HUES6 (cell line): ENCODE data around the gene C9orf85.

ENCODE experiments used
- H3K27ac ChIP-seq: 2 replicates; pipeline ENCODE4 v1.7.0; 2013; ENCODE audit warnings: low read depth, mild to moderate bottlenecking, low read length, inconsistent platforms
- H3K27me3 ChIP-seq: 2 replicates; pipeline ENCODE4 v1.6.1; 2013; ENCODE audit warnings: low read length; ENCODE audit not compliant: control insufficient read depth, insufficient read depth
- H3K36me3 ChIP-seq: 2 replicates; pipeline ENCODE4 v1.6.1; 2013; ENCODE audit warnings: low read length; ENCODE audit not compliant: control insufficient read depth, insufficient read depth
- H3K4me1 ChIP-seq: 2 replicates; pipeline ENCODE4 v1.6.1; 2013; ENCODE audit warnings: low read length; ENCODE audit not compliant: control insufficient read depth, insufficient read depth
- H3K4me3 ChIP-seq: 2 replicates; pipeline ENCODE4 v1.5.1; 2013; ENCODE audit warnings: low read depth, low read length
- H3K9ac ChIP-seq: one replicate; pipeline ENCODE4 v1.6.1; 2013; ENCODE audit warnings: mild to moderate bottlenecking, low read length
- H3K9me3 ChIP-seq: 2 replicates; pipeline ENCODE4 v1.6.1; 2013; ENCODE audit warnings: low read depth, low read length; ENCODE audit not compliant: control insufficient read depth, insufficient read depth

The C9orf85 gene

GRCh38 chr9:71980266-71981190 is 69.1 kb downstream of the C9orf85 start:
- H3K4me3 ChIP-seq, result no peak overlapping the region
- H3K9me3 ChIP-seq, result no peaks in the 10 kb centered on the region
- H3K27me3 ChIP-seq, result no peaks in the 10 kb centered on the region
- H3K9ac ChIP-seq, result no peak overlapping the region
- no peaks in the 10 kb centered on the region for H3K36me3 ChIP-seq
- no peak overlapping the region for H3K27ac ChIP-seq
- H3K4me1 ChIP-seq, result peaks cover 14% of the 10 kb centered on the region

GRCh38 chr9:71981944-71982343 is 70.5 kb downstream of the C9orf85 start:
- no peak overlapping the region for H3K4me3 ChIP-seq
- H3K9ac ChIP-seq, result no peak overlapping the region
- H3K36me3 ChIP-seq, result no peaks in the 10 kb centered on the region
- H3K4me1 ChIP-seq, result peaks cover 18% of the 10 kb centered on the region
- no peaks in the 10 kb centered on the region for H3K9me3 ChIP-seq
- H3K27ac ChIP-seq, result no peak overlapping the region
- no peaks in the 10 kb centered on the region for H3K27me3 ChIP-seq

- Histone ChIP-seq H3K9ac (no peak overlapping the region), H3K4me1 (peaks cover 22% of the 10 kb centered on the region), H3K9me3 (no peaks in the 10 kb centered on the region), H3K27me3 (no peaks in the 10 kb centered on the region), H3K27ac (peak overlapping the region; percentile 26; the same call in 1 of the 2 replicates), H3K36me3 (no peaks in the 10 kb centered on the region), H3K4me3 (no peak overlapping the region)
These were observed 73.0 kb downstream of the C9orf85 start for GRCh38 chr9:71984403-71984802.

- peaks cover 22% of the 10 kb centered on the region for H3K4me1 ChIP-seq
- H3K9ac ChIP-seq, result no peak overlapping the region
- H3K27ac ChIP-seq, result peak overlapping the region; percentile 26; the same call in 1 of the 2 replicates
These were observed 73.4 kb downstream of the C9orf85 start for GRCh38 chr9:71984831-71985281.

GRCh38 chr9:71985297-71985911 is 74.0 kb downstream of the C9orf85 start:
- Histone ChIP-seq H3K9me3 (no peaks in the 10 kb centered on the region), H3K27me3 (no peaks in the 10 kb centered on the region), H3K27ac (peak overlapping the region; percentile 26; the same call in 1 of the 2 replicates), H3K9ac (no peak overlapping the region), H3K36me3 (no peaks in the 10 kb centered on the region), H3K4me1 (peaks cover 24% of the 10 kb centered on the region), H3K4me3 (no peak overlapping the region)

More at GRCh38 chr9:71984831-71985281, 73.4 kb downstream of the C9orf85 start:
- no peak overlapping the region for H3K4me3 ChIP-seq
- H3K36me3 ChIP-seq, result no peaks in the 10 kb centered on the region
- no peaks in the 10 kb centered on the region for H3K9me3 ChIP-seq
- H3K27me3 ChIP-seq, result no peaks in the 10 kb centered on the region

- Histone ChIP-seq H3K4me1 (peaks cover 26% of the 10 kb centered on the region), H3K9me3 (no peaks in the 10 kb centered on the region), H3K4me3 (no peak overlapping the region), H3K9ac (no peak overlapping the region), H3K36me3 (no peaks in the 10 kb centered on the region), H3K27me3 (no peaks in the 10 kb centered on the region), H3K27ac (no peak overlapping the region)
These were observed 75.5 kb downstream of the C9orf85 start for GRCh38 chr9:71986900-71987299.

GRCh38 chr9:71987471-71988371 is 76.3 kb downstream of the C9orf85 start:
- Histone ChIP-seq H3K27me3 (no peaks in the 10 kb centered on the region), H3K27ac (no peak overlapping the region), H3K4me3 (no peak overlapping the region), H3K9ac (no peak overlapping the region), H3K36me3 (no peaks in the 10 kb centered on the region), H3K9me3 (no peaks in the 10 kb centered on the region), H3K4me1 (peaks cover 26% of the 10 kb centered on the region)

GRCh38 chr9:71990466-71990865 is 79.0 kb downstream of the C9orf85 start:
- Histone ChIP-seq H3K36me3 (no peaks in the 10 kb centered on the region), H3K4me1 (peaks cover 11% of the 10 kb centered on the region), H3K9ac (no peak overlapping the region), H3K27me3 (no peaks in the 10 kb centered on the region), H3K4me3 (no peak overlapping the region), H3K27ac (no peak overlapping the region), H3K9me3 (no peaks in the 10 kb centered on the region)

GRCh38 chr9:72005451-72005850 is 94.0 kb downstream of the C9orf85 start:
- H3K36me3 ChIP-seq, result no peaks in the 10 kb centered on the region
- peaks cover 11% of the 10 kb centered on the region for H3K4me1 ChIP-seq
- H3K4me3 ChIP-seq, result no peak overlapping the region
- peaks cover 11% of the 10 kb centered on the region for H3K9me3 ChIP-seq
- H3K9ac ChIP-seq, result no peak overlapping the region
- H3K27ac ChIP-seq, result no peak overlapping the region
- H3K27me3 ChIP-seq, result no peaks in the 10 kb centered on the region

- Histone ChIP-seq H3K27ac (no peak overlapping the region), H3K9me3 (peaks cover 4% of the 10 kb centered on the region), H3K27me3 (no peaks in the 10 kb centered on the region), H3K4me3 (no peak overlapping the region), H3K4me1 (peaks cover 11% of the 10 kb centered on the region), H3K9ac (no peak overlapping the region), H3K36me3 (no peaks in the 10 kb centered on the region)
These were observed 95.1 kb downstream of the C9orf85 start for GRCh38 chr9:72006501-72006900.
